ENCODE measurements around the gene HMGN3.

The HMGN3 gene

DNA sequence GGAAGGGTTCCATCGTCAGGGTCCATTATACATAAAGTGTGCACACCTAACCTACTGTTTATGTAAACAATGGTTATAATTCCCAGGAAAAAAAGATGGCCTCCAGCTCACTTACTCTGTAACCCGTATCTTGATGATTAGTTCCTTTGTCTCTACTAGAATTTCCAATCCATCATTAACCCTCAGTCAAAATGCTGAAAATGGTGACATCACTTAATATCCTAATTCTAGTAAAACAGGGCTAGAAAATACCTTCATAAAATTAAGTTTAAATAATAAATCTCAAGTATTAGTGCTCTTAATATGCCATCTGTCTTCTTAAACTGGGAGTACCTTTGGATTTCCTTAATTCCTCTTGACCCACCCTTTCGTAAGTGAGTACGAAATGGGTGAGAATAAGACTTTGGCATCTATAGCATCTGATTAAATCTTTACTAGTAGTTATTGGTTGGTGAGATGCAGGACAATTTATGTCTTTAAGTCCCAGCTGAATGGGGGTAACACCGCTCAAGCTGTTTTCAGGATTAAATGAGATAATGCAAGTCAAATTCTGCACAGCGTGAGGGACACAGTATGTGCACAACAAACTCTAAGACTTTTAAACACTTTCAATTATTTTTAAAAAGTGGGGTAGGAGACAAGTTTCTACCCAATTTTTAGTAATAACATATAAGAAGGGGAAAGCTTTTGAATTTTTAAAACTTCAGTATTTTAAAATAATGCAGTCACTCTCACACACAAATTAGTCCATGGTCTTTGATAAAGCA is 1.6 kb downstream of the HMGN3 start:
- DNase-seq = no peak

DNA sequence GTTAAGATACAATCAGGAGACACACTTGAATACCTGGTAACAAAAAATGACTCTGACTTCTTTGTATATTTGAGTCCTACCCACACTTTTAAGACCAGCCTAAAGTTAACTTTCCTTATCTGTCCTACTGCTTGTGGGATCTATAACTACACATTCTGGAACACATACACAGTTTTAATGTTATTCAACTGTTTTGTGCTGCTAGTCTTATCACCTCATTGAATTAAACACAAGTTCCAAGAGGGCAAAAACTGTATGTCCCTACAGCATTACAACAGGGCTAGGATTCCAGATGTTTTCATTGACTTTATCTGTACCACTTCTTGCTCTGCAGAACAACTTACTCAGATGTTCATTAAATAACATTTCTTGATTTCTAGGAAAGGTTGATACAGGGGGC is 2.8 kb downstream of the HMGN3 start:
- no peak for DNase-seq

DNA sequence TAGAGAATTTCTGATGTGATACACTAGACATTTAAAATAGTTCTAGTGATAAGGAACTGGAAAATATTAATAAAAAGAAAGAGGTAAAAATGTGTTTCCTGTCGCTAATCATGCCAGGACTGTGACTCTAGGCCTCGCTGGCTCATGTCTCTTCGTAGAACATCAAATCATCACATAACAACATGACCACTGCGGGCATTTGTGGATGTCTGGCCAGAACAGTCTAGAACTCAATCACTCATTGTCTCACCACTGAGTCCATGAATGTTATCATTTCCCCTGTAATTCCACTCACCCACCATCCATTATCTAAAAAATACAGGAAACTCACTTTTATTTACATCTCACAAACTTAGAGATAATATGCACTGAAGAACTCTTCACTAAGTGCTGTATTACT is 3.4 kb downstream of the HMGN3 start:
- no peak for DNase-seq

DNA sequence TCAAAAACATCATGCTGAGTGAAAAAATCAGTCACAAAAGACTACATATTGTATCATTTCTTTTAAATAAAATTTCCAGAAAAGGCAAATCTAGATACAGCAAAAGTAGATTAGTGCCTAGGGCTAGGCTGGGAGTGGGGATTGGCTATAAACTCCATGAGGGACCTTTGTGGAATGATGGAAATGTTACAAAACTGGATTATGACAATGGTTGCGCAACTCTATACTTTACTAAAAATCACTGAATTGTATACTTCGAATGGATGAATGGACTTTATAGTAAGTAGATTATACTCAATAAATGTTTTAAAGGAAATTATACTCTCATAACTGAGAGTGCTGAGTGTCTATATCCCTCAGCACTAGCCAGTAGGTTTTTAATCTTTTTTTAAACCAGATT is 4.3 kb downstream of the HMGN3 start:
- no peak for DNase-seq

DNA sequence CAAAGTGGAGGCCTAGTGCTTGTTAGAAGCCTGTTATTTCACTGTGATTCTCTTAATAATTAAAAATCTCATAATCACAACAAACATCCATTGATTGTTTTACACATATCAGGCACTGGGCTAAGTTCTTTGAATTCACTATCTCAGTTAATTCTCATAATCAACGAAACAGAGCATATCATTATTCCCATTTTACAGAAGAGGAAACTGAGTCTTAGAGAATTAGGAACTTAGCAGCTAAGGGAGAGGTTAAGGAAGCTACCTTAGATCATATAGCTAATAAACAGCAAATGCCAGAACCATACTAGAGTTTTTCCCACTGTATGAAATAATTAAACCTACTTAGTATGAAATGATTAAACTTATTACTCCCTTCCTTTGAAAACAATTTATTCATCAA is 7.0 kb downstream of the HMGN3 start:
- no peak for DNase-seq

DNA sequence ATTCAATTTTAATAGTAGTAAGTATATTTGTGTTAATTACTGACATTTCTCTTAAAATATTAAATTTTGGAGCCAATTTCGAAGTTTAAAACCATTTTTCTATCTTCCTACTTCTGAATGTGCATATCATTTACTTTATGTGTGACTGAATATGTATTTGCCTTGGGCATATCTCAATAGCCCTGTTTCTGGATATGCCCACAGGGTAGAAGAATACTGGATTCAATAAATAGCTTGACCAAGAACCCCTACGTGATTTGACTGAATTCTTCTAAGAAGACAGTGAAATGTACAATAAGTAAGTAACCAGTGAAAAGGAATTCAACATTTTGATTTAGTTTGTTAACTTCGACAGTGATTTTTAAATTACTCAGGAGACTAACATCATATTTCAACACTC is 7.8 kb downstream of the HMGN3 start:
- no peak for DNase-seq

DNA sequence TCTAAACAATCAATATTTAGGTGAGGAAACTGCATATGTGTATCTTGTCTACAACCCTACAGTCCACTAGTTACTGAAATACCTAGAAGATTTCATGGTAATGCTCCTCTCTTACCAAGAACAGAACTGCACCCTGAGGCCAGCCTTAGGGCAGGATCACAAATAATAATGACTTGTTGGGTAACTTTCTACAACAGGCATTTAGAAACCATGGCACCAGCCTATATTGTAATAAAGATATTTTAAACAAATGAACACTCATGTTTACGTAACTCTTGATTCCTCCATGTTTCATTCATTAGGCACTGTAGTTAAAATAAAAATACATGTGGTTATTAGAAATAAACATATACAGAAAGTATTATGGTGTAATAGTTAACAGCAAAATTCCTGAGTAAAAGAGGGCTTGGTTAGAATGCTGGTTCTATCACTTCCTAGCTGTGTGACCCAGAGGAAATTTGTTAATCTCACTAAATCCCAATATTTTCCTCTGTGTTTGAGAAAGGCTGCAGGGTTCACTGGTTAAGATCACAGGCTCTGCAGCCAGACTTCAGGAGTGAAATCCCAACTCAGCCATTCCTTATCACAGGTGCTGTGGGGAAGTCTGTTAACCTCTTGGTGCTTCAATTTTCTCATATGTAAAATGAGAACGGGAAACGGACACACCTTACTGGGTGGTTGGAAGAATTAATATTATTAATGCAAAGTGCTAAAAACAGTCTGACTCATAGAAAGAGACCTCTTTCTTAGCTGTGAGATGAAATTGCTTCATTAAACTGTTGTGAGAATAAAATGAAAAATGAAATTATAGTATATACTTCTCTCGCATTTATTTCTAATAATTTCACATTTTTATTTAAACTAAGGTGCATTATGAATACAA is 8.5 kb downstream of the HMGN3 start:
- no peak for DNase-seq

DNA sequence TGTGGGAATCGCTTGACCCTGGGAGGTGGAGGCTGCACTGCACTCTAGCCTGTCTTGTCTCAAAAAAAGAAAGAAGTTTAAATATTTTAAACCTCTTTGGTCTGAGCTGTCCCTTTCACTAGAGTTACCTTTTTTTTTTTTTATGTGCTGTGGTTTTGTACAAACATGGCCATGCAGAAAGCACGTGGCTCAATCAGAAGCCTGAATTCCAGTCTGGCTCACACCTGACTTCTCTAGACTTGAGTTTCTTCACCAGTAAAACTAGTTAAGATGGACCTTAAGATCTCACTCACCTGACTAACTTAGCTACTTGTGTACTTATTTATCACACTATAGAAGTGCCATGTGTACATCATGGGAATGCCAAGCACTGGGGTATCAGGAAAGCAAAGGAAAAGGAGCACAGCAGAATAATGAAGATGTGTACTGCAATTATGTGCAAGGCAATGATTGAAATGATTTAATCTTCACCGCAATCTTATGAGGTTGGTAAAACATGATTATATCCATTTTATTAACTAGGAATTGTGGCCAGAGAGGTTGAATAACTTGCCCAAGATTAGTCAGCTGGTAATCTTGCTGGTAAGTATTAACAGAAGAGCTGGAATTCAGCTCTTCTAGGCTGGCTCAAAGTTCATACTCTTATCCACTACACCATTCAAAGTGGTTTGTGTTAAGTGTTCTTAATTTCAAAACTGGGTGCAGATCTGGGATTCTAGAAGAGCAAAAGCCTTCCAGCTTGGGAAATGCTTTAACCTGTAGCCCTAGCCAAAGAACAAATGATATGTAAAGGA is 10.7 kb downstream of the HMGN3 start:
- DNase-seq = no peak

DNA sequence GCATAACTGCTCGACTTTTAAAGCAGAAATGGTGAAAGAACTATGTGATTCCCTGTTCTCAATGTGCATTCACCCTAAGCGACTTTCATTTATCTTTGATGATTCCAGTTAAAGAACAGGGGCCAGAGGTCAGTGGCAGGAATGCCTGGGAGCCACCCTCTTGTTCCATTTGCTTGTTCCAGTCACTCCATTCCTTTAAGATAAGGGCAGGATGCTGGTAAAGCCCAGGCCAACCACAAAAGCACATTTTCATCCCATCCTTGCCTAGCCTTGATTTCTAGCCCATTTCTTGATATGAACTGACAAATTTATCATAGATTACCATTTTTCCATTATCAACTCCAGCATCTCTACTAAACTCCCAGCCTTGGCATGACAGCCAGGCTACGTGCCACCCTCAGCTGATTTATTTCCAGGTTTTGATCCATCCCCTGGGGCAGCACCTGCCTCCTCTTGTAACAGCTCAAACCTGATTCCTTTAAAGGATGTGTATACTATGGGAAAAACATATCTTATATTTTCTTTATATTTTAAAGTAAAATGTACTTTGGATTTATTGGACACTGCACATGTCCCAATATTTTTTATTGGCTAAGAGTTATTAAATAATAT is 19.2 kb downstream of the HMGN3 start:
- DNase-seq = no peak

DNA sequence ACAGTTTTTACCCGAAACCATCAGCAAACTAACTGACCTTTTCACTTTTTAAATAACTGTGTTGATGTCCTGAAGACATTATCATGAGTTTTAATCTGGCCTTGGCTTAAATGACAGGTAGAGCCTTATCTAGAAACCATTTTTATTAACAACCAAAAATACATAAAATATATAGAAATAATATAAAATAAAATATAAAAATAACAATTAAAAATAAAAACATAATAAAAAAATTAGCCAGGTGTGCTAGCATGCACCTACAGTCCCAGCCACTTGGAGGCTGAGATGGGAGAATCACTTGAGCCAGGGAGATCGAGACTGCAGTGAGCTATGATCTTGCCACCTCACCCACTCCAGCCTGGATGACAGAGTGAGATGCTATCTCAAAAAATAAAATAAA is 21.6 kb downstream of the HMGN3 start:
- DNase-seq = no peak

DNA sequence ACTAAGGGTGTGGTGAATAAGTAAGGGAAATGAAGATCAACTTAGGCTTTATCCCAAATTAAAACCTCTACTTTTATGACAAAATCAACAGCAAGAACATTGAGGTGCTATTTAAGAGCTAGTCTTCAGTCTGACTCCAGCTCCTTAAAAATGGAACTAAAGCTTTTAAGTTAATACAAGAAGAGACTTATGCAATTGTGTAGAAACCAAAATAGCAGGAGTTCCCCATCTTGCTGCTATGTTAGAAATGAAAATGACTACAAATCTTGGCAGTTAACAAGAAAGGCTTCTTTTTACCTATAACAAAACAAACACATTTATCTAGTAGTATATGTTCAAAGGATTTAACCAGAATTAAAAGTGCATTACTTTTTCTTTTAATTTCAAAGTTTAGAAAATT is 25.7 kb downstream of the HMGN3 start:
- no peak for DNase-seq

DNA sequence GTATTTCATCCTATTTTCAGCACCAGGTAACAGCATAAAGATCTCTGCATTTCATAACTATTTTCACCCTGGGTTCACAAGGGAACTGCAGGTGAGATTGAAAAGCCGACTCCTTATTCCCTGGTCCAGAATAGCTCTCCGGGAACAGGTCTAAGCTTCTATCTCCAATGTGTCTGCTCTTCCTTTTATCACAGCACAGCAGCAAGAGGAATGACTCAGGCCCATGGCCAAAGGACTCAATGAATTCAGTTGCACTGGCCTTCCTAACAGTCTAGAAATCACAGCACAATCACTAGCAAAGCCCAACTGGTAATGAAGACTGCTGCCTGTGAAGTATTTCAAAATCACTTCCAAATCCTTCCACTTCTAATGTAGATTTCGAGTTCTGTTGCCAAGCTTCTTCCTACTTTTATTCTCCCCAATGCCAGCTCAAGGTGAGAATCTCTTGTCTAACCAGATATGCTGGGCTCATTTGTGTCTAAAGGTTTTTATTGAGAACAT is 30.7 kb downstream of the HMGN3 start:
- DNase-seq = no peak

DNA sequence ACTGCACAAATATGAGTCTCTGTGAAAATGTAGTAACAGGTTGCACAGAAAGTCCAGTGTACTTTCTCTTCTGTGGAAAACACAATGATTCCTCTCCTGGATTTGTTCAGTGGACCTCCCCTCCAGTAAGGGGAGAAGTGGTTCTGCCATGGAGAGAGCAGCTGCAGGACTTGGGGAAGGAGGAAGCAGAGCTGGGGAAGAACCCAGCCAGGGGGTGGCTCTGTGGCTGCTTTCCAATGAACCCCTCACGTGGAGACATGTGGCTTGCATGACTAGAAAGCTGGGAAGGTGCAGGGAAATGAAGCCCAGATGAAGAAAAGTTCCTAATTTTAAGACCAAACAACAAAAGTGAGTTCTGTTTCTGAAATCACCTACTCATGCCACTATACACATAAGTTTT is 31.9 kb downstream of the HMGN3 start:
- DNase-seq = no peak

DNA sequence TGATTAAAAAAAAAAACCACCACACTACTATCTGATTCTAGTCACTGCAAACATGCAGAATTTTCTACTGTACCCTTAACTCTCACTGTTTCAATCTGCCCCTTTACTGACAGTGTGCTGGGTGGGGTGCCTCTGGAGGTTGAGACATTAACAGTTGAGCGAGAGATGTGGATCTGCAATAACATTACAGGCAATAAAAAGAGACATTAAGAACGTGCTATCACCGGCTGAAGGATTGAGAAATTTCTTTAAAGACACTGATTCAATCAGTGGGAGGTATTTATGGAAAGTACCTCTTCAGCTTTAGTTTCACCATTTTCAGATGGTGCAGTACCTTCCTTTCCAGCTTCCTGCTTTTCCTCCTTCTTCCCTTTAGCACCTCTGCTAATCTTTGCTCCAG is 32.5 kb downstream of the HMGN3 start:
- DNase-seq = no peak

DNA sequence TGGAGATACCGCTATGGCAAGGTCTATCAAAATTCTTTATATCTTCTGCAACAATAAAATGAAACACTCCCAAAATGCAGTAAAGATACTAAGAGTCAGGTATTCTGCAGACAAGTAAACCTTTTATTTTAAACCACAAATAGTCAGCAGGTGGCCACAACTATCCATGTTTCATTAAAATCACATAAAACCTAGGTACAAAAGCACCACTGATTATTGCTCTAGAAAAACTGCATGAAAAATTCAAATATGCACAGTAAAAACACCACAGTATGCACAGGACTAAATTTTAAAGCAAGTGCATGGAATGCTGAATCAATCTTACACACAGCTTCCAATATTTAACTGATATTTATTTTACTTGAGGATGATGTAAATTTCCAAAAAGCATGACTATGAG is 33.3 kb downstream of the HMGN3 start:
- DNase-seq = no peak

DNA sequence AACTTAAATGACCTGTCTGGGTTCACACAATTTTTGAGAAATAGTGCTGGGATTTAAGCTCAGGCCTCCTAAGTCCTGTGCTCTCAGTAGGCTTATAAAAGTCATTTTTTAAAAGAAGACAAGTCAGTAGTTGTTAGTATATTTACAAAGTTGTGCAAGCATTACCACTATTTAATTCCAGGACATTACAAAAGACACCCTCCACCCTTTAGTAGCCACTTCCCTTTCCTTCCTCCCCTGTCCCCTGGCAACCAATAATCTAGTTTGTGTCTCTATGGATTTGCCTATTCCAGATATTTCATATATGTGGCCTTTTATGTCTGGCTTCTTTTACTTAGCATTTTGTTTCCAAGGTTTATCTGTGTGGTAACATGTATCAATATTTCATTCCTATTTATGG is 37.6 kb downstream of the HMGN3 start:
- DNase-seq = no peak

DNA sequence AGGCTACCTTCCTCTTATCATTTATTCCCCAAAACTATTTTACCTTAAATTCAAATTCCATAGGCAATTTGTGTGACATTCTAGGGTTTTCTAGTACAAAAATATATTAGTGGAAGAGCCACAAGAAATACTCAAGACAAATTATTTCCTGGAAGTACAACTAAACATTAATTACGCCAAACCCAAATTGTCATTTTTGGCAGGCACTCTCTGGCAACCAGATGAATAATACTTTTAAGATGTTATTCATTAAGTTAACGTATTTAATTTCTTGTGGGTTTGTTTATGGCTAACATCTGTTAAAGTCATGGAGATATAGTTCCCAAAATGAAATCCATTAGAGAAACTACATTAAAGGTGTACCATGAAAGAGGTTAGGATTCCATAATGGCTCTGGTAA is 40.5 kb downstream of the HMGN3 start:
- no peak for DNase-seq

DNA sequence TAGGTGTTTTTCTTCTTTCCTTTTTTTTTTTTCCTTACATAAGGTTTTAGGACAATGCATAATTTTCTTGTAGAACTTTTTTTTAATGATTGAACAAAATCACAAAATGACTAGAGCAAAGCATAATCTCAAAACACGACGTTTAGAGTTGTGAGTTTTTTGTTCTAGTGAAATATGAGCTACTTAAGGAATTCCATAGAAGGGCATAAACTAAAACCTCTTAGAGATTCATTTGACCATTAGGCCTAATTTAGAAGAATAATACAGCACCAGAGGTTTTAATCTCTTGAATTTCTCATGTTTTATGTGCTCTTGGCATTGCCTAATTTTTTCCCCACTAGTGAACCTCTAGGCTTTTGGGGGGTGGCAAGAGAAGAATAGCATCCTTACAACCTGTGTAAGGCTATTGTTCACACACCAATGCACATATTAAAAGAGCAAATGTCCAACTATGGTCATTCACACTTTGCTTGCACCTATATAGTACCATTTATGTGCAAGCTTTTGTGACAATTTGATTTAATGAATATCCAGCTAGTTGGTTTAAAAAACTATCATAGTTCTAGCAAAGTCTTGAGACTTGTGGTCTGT is 44.6 kb downstream of the HMGN3 start:
- no peak for DNase-seq

DNA sequence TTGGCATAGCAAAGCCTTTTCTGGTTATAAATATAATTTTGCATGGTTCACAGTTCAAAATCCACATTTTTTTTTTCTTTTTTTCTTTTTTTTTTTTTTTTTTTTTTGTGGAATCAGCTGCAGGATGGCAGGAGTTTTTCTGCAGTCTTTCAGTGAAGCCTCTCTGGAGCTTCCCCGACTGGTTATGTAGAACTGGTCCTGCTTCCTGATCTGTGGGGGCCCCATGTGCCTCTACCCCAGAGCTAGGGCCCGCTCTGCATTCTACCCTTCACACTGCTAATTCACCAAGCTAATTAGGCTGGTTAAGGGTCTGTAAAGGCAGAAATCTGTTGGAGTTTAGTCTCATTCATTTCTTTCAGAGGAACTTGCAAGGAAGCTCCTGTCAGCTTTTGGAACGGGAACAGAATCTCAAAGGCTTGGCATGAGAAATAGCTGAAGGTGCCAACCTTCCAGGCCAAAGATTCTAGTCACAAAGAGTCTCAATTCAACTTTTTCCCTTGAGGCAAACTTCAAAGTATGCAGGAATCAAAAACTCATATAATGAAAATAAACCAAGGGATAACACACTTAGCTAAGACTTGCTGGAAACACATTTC is 45.5 kb downstream of the HMGN3 start:
- no peak for DNase-seq

DNA sequence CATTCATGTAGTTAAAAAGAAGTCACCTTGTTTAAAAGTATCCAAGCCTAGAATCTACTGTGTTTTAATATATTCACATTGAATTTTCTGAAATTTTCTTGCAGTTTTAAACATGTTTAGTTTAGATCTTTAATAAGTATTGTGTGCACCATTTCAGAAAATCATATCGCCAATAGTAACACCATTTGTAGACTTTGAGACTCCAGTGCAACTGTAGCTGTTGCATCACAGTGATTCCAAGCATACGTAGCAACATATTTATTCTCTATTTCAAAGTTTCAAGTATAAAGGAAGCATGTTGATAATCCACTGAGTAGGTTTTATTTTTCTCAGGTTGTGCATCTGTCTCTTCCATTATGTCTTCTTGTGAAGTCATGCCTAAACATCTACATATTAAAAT is 46.4 kb downstream of the HMGN3 start:
- DNase-seq = no peak

DNA sequence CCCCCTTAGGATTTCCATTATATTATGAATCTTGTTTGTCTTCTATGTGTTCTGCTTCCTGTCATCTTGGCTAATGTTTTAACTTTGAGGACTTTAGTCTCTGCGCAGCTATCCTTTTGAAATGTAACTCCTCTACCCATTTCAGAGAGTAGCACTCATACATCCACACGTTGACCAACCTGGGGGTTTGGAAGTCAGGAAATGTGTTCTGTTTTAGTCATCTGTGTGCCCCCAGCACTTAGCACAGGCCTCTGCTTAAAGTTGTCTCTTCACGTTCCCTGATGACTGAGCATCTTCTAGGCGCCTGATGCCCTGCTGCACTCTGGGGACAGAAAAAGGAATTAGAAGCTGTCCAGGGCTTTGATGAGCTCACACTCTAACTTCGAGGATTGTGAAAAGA is 47.9 kb downstream of the HMGN3 start:
- no peak for DNase-seq

DNA sequence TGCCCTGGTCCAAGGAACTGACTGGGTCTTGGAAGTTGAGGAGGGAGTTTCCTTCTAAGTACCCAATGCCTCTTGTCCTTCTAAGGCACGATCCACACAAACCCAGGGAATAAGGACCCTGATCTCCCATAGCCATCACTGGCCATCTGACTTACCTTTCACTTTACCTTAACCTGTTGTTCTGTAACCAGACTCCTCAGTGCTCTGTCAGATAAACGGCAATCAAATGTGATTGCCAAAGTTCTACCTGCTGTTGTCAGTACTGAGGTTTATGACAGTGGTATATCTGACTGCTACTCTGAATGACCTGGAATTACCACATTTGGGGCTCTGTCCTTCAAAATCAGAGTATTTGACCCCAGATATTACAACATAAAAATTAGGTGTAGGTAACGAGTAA is 49.8 kb downstream of the HMGN3 start:
- DNase-seq = no peak
